NCI-H774 (cell line): Measurements from ENCODE around the gene RUNX2.

Experiments used
- DNase-seq: peaks from one replicate; lab custom pipeline; 2025; lab: John Stamatoyannopoulos, UW

Gene RUNX2

GRCh38 chr6:45434381-45434700 is 106.2 kb downstream of the RUNX2 start:
- DNase-seq: no peak

- no peak for DNase-seq
These were observed 108.7 kb downstream of the RUNX2 start for GRCh38 chr6:45436544-45437438.

- no peak for DNase-seq
These were observed 109.3 kb downstream of the RUNX2 start for GRCh38 chr6:45437439-45437815.

- no peak for DNase-seq
These were observed 110.0 kb downstream of the RUNX2 start for GRCh38 chr6:45438151-45438550.

- DNase-seq: no peak
These were observed 110.8 kb downstream of the RUNX2 start for GRCh38 chr6:45438849-45439406.

- no peak for DNase-seq
These were observed 111.3 kb downstream of the RUNX2 start for GRCh38 chr6:45439459-45439858.

- DNase-seq: no peak
These were observed 111.8 kb downstream of the RUNX2 start for GRCh38 chr6:45439861-45440388.

- no peak for DNase-seq
These were observed 113.8 kb downstream of the RUNX2 start for GRCh38 chr6:45441851-45442453.

- DNase-seq: no peak
These were observed 114.6 kb downstream of the RUNX2 start for GRCh38 chr6:45442716-45443115.

- no peak for DNase-seq
These were observed 117.2 kb downstream of the RUNX2 start for GRCh38 chr6:45445364-45445748.

- DNase-seq: peak; percentile 53
These were observed 117.8 kb downstream of the RUNX2 start for GRCh38 chr6:45445749-45446549.

- DNase-seq: no peak
These were observed 118.9 kb downstream of the RUNX2 start for GRCh38 chr6:45447005-45447404.

- no peak for DNase-seq
These were observed 119.6 kb downstream of the RUNX2 start for GRCh38 chr6:45447716-45448115.

GRCh38 chr6:45448417-45449389 is 120.6 kb downstream of the RUNX2 start:
- DNase-seq: no peak

GRCh38 chr6:45450132-45450531 is 122.0 kb downstream of the RUNX2 start:
- no peak for DNase-seq

GRCh38 chr6:45450831-45451230 is 122.7 kb downstream of the RUNX2 start:
- no peak for DNase-seq

GRCh38 chr6:45454008-45454911 is 126.1 kb downstream of the RUNX2 start:
- DNase-seq: no peak

GRCh38 chr6:45455408-45455807 is 127.3 kb downstream of the RUNX2 start:
- no peak for DNase-seq

GRCh38 chr6:45457141-45457540 is 129.0 kb downstream of the RUNX2 start:
- no peak for DNase-seq

- no peak for DNase-seq
These were observed 130.5 kb downstream of the RUNX2 start for GRCh38 chr6:45458672-45459071.
